Measurements from ENCODE around the gene ALPK3.

ALPK3 gene

DNA sequence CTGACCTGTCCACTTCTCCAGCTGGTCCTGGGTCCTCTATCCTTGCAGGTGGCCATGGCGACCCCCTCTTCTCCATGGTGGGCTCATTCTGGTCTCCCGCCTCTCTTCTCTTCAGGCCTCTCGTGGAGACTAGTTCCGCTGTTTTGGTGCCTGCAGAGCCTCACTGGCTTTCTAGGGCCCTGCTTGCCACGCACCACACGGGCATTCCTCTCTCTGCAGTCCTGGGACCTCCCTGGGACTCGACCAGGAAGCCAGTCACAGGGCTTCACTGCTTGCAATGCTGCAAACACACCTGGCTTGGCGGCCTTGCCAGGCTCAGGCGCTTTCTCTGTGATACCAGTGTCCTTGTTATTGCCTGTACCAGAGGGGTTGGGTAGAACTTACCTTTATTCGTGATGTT is 76.5 kb downstream of the ALPK3 start:
- DNase-seq (ENCODE audit: low read depth): no peak

DNA sequence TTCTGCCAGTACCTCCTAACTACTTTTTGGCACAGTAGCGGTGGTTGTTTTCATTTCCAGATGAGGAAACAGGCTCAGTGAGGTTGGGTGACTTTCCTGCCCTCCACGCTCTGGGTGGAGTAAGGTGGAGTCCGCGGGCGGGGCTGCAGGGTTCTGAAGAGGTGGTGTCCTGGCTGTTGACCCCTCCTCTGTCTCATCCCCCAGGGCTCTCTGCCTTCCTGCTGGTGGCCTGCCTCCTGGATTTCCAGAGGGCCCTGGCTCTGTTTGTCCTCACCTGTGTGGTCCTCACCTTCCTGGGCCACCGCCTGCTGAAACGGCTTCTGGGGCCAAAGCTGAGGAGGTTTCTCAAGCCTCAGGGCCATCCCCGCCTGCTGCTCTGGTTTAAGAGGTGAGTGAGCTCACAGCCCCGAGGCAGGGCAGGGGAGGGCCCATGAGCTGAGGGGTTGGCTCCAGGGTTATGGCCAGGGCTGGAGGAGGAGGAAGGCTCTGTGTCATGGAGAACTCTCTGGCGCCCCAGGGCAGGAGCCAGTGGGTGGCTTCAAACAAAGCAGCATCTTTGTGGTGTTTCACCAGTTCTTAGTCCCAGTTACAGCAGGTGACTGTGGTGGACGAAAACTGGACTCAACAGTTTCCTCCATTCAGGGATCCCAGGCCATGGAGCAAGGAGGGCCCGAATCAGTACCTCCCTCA is 77.7 kb downstream of the ALPK3 start:
- DNase-seq (ENCODE audit: low read depth): no peak

DNA sequence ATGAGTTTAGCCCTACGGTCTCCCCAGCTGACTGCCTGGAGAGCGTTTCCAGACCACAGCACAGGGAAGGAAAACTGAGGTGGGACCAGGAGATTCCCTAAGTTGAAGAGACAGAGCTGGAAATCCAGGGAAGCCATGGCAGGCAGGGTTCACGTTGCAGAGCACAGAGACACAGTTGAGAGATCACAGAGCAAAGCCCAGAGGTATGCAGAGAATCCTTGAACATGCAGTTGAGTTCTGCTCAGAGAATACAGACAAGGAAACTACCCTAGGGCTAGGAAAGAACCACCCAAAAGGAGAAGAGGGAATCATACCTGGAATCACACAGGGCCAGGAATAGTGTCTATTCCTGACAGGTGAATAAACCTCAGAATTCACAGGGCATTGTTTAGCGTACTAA is 81.6 kb downstream of the ALPK3 start:
- no peak for DNase-seq (ENCODE audit: low read depth)

DNA sequence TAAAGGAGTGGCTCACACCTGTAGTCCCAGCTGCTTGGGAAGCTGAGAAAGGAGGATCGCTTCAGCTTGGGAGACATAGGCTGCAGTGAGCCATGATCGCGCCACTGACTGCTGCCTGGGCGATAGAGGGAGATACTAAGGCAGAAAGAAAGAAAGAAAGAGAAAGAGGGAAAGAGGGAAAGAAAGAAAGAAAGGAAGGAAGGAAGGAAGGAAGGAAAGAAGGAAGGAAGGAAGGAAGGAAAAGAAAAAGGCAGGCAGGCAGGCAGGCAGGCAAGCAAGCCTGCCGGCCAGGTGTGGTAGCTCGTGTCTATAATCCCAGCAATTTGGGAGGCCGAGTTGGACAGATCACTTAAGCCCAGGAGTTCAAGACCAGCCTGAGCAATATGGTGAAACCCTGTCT is 82.6 kb downstream of the ALPK3 start:
- DNase-seq (ENCODE audit: low read depth): no peak

DNA sequence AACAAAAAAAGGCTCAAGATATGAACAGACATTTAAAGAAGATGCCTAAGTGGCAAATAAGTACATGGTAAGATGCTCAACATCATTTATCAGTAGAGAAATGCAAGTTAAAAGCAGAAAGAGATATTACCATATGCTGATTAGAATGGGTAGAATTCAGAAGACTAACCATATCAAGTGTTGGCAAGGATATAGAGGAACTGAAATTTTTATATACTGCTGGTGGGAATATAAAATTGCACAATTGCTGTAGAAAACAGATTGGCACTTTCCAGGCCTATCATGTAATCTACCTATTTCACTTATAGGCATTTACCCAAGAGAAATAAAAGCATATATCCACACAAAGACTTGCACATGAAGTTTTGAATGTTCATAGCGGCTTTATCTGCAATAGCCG is 84.4 kb downstream of the ALPK3 start:
- DNase-seq (ENCODE audit: low read depth): no peak

DNA sequence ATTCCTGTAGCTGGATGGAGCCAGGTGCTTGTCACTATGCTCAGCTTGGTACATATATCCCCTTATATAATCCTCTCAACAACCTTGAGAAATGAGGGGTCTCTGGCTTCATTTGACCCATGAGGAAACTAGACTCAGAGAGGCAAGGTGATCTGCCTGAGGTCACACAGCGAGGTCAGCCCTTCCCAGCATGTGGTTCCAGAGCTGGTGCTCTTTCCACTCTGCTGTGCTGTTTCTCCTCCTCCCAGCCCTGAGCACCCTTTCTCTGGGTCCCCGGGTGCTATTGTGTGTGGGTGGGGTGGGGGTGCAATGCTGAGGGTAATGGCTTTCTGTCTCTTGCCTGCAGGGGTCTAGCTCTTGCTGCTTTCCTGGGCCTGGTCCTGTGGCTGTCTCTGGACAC is 86.6 kb downstream of the ALPK3 start:
- DNase-seq (ENCODE audit: low read depth): no peak

DNA sequence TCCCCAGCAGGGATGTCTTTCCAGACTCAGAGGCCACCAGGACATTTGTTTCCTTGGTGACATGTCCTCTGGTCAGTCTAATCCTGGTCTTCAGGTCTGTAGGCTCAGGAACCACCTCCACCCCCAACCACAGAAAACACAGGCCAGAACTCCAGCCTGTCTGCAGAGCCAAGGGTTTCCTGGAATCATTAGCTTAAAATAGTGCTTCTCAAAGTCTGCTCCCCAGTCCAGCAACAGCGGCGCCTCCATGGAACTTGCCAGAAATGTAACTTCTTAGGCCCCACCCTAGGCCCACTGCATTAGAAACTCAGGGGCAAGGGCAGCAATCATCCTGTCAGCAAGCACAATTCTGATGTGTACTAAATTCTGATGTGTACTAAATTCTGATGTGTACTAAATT is 87.3 kb downstream of the ALPK3 start:
- DNase-seq (ENCODE audit: low read depth): no peak

DNA sequence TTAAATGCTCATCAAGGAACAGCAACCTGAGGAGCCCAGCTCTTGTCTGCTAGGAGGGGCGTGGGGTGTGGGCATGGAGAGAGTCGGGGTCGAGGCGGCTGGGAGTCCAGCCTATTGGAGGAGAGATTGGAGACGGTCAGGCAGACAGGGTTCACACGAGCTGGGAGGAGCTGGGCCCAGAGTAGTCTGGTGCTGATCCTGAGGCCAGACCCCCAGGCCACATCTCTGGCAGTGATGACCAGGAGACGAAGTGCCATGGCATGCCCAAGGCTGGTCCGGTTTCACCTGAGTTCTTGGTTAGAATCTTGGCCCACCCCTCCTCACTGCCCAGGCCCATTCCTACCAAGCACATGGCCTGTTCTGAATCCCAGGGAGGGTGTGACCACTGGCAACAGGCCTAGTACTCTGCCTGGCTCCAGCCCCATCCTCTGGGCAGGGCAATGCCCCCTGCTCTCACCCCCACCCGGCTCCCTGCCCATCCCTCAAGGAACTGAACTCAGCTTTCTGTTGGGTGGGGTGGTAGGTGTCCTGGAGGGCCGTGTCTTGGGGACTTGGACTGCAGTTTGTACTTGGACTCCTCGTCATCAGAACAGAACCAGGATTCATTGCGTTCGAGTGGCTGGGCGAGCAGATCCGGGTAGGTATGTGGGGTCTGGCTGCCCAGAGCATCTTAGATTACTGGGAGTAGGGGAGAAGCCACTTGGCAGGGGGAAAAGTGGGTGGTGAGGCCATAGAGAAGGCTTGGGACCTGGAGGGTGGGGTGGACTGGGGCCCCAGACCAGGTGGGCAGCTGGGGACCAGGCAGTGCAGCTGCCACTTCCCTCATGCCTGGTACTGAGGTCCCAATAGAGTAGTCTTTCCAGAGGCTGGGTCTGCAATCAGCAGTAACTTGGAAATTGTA is 88.1 kb downstream of the ALPK3 start:
- DNase-seq (ENCODE audit: low read depth): no peak

DNA sequence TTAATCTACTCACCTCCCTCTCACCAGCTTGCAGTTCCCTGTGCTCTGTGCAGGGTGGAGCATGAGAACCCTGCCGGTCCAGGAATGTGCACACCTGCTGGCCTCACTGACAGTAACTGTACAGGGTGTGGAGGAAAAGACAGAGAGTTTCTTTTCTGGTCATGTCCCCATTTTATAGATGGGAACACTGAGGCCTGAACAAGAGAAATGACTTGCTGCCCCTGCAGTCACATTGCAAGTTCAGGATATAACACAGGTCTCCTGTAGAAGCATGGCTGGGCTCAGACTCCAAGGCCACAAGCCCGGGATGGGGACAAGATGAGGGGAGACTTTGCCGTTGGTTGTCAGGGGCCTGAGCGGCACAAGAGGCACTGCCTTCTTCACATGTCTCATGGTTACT is 90.6 kb downstream of the ALPK3 start:
- DNase-seq (ENCODE audit: low read depth): no peak

DNA sequence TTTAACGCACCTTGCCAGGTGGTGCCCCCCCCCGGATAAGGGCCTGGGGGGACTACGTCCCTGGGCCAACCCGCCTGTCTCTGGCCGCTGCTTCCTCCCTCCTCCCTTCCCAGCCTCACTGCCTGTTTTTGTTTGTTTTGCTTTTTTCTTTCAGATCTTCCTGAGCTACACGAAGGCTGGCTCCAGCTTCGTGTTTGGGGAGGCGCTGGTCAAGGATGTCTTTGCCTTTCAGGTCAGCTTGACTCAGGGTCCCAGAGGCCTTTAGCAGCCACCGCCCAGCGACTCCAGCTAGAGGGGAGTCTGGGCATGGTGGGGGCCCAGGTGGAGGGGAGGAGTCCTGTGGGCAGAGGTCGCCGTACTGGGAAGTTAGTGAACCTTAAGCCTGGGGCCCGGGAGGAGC is 91.4 kb downstream of the ALPK3 start:
- no peak for DNase-seq (ENCODE audit: low read depth)

DNA sequence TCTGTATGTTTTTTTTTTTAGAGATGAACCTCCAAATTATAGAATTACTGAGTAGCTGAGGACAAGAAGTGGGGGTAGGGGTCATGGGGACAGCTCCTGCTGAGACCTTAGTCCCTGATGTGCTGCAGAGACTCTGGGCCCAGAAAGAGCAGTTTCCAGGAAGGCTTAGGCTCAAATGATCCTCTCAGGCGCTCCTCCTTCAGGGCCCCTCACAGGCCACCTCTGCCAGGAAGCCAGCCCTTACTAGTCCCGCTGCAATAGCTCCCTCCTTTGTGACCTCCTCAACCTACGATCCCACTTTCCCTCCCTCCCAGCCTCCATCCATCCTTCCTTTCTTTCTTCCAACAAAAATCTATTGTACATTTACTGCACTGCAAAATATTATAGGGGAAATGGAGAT is 91.9 kb downstream of the ALPK3 start:
- DNase-seq (ENCODE audit: low read depth): no peak

DNA sequence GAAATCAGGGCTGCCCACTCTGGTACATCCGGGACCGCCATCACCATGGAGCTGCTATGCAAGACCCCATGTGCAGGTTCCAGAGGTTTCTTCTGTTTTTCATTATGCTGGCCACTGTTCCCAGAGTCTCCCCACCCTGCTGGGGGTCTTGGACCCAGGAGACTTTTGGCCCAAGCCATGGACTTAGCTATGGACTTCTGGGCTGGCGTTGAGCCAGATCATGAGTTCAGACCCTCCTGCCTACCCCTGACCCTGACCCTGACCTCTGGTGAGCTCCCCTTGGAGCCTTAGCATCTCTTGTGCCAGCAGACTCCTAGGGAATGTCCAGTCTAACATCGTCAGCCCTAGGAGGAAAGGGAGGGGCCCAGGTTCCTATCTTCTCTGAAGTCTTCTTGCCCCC is 92.6 kb downstream of the ALPK3 start:
- no peak for DNase-seq (ENCODE audit: low read depth)

DNA sequence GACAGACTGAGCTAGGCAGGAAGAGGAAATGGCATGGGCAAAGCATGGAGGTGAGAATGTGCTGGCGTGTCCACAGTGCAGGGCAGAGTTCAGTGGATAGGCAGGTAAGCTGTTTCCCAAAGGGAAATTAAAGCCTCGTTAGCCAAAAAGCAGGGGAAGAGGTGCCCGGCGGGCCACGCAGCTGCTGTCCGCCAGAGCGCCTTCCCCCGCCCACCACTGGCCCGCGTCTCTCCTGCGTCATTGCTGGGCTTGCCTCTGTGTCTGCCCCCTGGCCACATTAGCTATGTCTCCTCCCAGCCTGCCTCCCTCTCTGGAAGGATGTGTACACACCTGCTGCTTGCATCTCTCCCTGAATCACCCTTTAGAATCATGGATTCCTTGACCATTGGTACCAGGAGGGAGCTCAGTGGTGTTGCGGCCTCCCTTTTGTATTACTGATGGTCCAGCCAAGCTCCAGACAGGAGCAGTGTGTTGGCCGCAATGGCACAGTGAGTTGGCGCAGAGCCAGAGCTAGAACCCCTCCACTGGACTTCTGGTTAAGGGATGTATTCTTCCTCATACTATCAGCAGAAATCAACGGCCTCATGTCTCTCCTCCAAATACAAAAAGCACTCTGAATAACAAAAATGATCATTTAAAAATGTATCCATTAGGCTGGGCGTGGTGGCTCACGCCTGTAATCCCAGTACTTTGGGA is 93.9 kb downstream of the ALPK3 start:
- no peak for DNase-seq (ENCODE audit: low read depth)

DNA sequence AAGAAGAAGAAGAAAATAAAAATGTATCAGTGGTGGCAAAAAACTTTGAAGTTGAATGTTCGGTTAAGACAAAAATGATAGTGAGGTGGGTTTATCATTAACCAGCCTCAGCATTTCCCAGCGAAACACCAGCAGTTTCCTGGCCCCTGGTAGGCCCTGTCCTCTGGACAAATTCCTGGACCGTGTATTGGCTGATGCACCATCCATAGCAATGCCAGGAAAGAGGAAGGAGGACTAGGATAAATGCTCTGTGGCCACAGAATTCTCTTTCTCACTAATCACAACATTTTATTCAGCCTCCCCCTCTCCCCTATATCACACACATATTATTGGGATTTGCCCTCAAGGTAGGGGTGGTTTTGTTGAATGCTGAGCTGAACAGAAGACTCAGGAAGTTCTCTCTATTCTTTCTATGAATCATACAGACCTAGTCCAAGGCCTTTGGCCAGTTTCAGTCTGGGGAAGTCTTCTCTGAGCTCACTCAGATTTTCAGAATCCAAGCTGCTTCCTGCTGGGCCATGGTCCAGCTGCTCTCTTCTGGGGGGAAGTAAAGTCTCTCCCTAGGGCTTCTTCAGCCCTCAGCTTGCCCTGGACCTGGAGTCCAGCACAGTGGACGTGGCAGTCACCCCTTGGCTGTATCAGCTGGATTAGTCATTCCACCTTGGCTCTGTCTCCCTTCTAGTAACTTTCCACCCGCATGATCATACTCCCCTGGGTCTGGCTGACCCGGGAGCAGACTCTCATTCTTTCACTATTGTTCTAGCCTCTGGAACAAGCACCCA is 94.9 kb downstream of the ALPK3 start:
- DNase-seq (ENCODE audit: low read depth): no peak

DNA sequence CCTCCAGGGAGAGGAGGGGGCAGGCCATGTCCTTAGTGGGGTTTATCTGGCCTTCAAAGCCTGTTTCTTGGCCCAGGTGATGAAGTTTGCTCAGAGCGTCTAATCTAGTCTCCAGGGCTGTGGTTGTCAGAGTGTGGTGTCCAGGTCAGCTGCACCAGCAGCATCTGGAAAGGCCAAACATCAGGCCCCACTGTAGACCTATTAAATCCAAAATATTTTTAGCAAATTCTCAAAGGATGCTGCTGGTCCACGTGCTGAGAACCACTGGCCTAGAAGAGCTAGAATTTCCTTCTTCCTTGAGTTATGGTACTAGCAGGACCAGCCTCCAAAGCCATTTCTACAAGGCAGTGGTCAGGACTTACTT is 96.2 kb downstream of the ALPK3 start:
- no peak for DNase-seq (ENCODE audit: low read depth)

DNA sequence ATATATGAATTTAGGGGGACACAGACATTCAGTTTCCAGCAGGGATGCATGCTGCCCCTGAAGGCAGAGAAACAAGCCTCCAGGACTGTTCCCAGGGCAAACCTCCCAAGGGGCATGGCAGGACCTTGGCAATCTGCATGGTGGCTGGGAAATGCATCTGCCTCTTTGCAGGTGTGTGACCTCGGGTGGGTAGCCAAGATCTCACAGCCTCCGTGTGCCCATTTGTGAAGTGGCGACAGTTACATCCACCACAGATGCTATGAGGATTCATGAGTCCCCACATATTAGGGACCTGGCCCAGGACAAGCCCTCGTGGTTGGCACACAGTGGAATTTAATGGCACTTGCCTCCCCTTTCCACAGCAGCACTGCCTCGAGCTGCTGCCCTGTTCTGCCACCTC is 97.2 kb downstream of the ALPK3 start:
- no peak for DNase-seq (ENCODE audit: low read depth)

DNA sequence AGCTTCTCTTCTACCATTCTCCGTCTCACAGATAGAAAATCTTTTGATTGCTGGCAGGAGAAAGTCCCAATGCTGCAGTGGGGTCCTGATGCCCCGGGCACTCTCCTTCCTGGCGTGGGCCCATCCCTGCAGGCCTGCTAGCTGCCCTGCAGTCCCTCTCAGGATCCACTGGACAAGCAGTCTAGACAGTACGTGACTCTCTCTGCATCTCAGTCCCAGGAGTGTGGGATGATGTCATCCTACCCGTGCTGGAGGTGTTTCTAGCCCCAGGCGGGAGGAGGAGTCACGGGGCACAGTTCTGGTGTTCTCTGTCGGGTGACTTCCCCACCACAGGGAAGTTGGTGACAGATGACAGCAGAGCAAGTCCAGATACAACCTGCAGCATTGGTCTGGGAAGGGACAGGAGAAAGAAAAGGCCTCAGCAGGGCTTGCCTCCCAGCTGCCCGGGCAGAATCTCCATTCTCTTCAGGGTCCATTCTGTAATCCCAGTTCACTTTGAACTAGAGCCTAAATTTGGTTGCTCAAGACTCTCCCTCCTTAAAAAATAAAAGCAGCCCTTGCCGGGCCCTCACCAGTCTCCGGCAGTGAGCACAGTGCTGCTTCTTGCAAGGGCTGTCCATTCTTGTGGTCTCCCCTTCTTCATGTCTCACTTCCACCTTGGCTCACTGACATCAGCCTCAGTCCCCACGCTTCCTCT is 97.9 kb downstream of the ALPK3 start:
- DNase-seq (ENCODE audit: low read depth): no peak

DNA sequence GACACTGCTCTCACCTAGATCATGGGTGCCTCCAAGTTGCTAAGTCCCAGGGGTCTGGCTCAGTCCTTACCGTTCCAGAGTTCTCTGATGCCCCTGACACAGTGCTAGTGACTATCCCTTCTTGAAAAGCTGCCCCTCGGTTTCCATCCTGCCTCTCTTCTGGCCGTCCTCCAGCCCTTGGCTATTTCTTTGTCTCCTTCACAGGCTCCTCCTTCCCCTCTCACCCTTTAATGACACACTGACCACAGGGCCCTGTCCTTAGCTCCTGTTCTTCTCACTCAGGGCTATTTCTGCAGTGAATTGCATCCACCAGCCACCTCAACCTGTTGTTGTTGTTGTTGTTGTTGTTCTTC is 98.4 kb downstream of the ALPK3 start:
- no peak for DNase-seq (ENCODE audit: low read depth)

DNA sequence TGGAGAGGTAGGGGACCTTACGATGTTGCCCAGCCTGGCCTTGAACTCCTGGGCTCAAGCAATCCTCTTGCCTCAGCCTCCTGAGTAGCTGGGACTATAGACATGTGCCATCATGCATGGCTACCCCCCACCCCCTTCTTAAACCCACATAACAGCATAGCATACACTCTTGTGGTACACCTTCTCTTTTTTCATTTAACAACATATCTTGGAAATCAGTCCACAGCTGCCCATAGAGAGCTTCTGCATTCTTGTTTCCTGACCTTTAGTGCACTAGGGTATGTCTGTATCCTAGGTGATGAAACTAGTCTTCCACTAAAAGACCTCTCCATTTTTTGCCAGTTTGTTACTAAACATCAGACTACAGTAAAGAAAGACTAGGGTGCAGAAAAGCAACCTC is 100.3 kb downstream of the ALPK3 start:
- no peak for DNase-seq (ENCODE audit: low read depth)

DNA sequence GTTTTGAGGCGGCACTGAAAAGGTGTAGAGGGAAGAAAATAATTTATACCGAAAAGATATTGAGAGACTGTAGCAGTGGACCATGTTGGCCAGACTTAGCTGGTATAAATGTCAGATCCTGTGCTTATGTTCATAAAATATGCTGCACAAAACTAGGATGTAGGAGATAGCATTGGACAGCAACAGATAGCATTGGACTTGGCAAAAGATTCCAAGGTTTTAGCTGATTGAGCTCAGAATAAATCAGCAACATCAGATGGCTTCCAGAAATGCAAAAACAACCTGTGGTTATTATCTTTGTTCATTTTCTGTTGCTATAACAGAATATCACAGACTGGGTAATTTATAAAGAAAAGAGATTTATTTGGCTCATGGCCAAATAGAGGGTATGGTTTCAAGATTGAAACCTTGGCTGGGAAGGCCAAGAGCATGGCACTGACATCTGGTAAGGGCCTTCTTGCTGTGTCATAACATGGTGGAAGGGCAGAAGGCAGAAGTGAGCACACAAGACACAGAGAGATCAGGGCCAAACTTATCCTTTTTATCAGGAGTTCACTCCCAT is 102.0 kb downstream of the ALPK3 start:
- no peak for DNase-seq (ENCODE audit: low read depth)

DNA sequence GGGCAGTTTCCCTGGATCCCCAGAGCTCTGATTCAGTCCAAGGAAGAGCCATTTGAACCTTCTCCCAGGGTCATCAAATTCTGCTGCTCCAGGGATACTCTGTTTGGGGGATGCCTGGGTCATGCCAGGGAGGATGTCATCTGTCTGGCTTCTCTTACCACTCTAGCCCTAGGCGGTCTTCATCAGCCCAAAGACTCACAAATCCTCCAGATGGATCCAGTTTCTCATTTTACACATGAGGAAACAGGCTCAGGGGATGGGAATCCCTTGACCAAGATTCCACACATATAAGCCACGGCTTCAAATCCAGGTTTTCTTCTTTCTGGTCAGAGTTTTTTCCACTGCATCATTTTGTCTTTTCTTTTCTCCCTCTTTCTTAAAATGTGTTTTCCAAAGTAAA is 104.0 kb downstream of the ALPK3 start:
- no peak for DNase-seq (ENCODE audit: low read depth)

Data from T follicular helper cell (primary cell).